Heart right ventricle (tissue), 16 donors: ENCODE results near the gene NUDT4. TPM values are rescaled to one million over a fixed set of nuclear protein-coding genes. Genes with fewer than 3 reads are reported as not detected.
"Not testable (repeated sequence)": the region's sequence is repeated elsewhere in the genome, so short reads cannot be mapped to it uniquely, and the experiment has no call there.

Source experiments
- ATAC-seq, 8 donors: fragments of 200-7000 bp; cut with Tn5 transposase; one replicate each; pipeline ENCODE4 v1.9.1; 2020; ENCODE audit warnings: mild to moderate bottlenecking in 8 of 8, moderate library complexity in 8 of 8, moderate number of reproducible peaks in 1 of 8
- DNase-seq, 2 donors: peaks; one replicate each; pipeline ENCODE4 v3.0.0-alpha.2; 2020
- H3K27ac ChIP-seq, 10 donors: fragments of 200-600 bp; sonication (generic) in 2 of 10; one replicate each; pipeline versions ENCODE4 v1.5.0 to v1.8.0; 2020 to 2022; ENCODE audit warnings: mild to moderate bottlenecking in 3 of 10
- H3K27me3 ChIP-seq, 7 donors: fragments of 200-600 bp; one replicate each; pipeline ENCODE4 v1.8.0; 2021 to 2022; ENCODE audit warnings: mild to moderate bottlenecking in 2 of 7
- H3K36me3 ChIP-seq, 9 donors: fragments of 200-600 bp; sonication (generic) in 1 of 9; one replicate each; pipeline versions ENCODE4 v1.5.0 to v1.8.0; 2020 to 2022; ENCODE audit warnings: mild to moderate bottlenecking in 2 of 9
- H3K4me1 ChIP-seq, 9 donors: fragments of 200-600 bp; sonication (generic) in 1 of 9; one replicate each; pipeline versions ENCODE4 v1.5.0 to v1.8.0; 2020 to 2022; ENCODE audit warnings: mild to moderate bottlenecking in 4 of 9
- H3K4me3 ChIP-seq, 10 donors: fragments of 200-600 bp; sonication (generic) in 2 of 10; one replicate each; pipeline versions ENCODE4 v1.5.0 to v1.8.0; 2020 to 2022; ENCODE audit warnings: mild to moderate bottlenecking in 7 of 10, moderate library complexity in 2 of 10
- H3K9me3 ChIP-seq, 11 donors: fragments of 200-600 bp in 10 of 11; sonication (generic) in 2 of 11; one replicate each; pipeline versions ENCODE4 v1.5.0 to v1.8.0; 2013 to 2022; ENCODE audit warnings: mild to moderate bottlenecking in 2 of 11, control low read depth in 1 of 11, moderate library complexity in 1 of 11
- WGBS, 2 donors: extraction: QIAGEN DNeasy Blood & Tissue Kit; methylation state at CpG; one replicate each; pipeline ENCODE4 v1.1.7; 2013; ENCODE audit warnings: inconsistent platforms in 1 of 2; 5-methylcytosine and 5-hydroxymethylcytosine counted together
- intact Hi-C, 10 donors: fragments of 100-400 bp; cut with DNase I; formaldehyde crosslinking; loops; one replicate each; pipeline versions ENCODE4 v1.11.1 to v1.14.2; 2022
- polyA plus RNA-seq, 2 donors: library from polyadenylated mRNA; stranded (reverse); fragments of 200-250 nt; gene quantifications; one replicate each; pipeline ENCODE4 v1.2.3, GENCODE V29; 2013
- total RNA-seq, 10 donors: library from RNA; stranded (reverse); fragmentation: NEBNext Ultra II Directional in 3 of 10; extraction: Animal tissue kit (Norgen Biotek cat#: 25700) in 3 of 10; gene quantifications; one replicate each; pipeline versions ENCODE4 v1.2.1 to v1.2.4, GENCODE V29; 2021 to 2023
- TF ChIP-seq, protein P1 (sequence below), 9 donors: fragments of 200-600 bp; sonication (generic) in 2 of 9; IDR thresholded peaks; one replicate each; pipeline versions ENCODE4 v1.5.0 to v1.8.0; 2021 to 2022; ENCODE audit warnings: antibody characterized with exemption in 9 of 9, mild to moderate bottlenecking in 5 of 9, moderate library complexity in 1 of 9
- donor health status: Arrhythmogenic right ventricular cardiomyopathy.
- donor health status: ischemic (EF 13 %, LVEDD 7.1; RV severe dilation, severe dysfunction).
- donor health status: healthy with polysubstance abuse.
- donor health status: DM: no; HTN: yes; CAD: no.
- donor health status: DM: no; HTN: no; CAD: no.
- donor health status: ischemic (EF 25% LVEDD 6.9; RV normal size, moderate dysfunction).
- donor health status: ischemic (EF 25% LVEDD 5.7; RV mildly dilated, moderate dysfunction).
- donor health status: healthy.
- donor health status: DM: yes; HTN: yes; CAD: no.
- donor health status: Ischemic cardiomyopathy.
- donor health status: ischemic (EF 35%, LVEDD 5.7; RV mildly dilated, moderate dysfunction).
- donor health status: nonischemic (EF 11% LVEDD 7.7; RV severe dilation, severe dysfunction).
- donor health status: DM: yes; HTN: yes; CAD: no.
- donor health status: PGD.
- donor health status: ischemic (EF 29% LVEDD 5.4; RV normal size, mild dysfunction).
- donor health status: nonischemic (EF 23%, LVEDD 6.1; RV moderate dilation, normal function).

The NUDT4 gene
- total and polyA plus RNA-seq, 12 donors: 61.1 to 663 (median 210) TPM

DNA sequence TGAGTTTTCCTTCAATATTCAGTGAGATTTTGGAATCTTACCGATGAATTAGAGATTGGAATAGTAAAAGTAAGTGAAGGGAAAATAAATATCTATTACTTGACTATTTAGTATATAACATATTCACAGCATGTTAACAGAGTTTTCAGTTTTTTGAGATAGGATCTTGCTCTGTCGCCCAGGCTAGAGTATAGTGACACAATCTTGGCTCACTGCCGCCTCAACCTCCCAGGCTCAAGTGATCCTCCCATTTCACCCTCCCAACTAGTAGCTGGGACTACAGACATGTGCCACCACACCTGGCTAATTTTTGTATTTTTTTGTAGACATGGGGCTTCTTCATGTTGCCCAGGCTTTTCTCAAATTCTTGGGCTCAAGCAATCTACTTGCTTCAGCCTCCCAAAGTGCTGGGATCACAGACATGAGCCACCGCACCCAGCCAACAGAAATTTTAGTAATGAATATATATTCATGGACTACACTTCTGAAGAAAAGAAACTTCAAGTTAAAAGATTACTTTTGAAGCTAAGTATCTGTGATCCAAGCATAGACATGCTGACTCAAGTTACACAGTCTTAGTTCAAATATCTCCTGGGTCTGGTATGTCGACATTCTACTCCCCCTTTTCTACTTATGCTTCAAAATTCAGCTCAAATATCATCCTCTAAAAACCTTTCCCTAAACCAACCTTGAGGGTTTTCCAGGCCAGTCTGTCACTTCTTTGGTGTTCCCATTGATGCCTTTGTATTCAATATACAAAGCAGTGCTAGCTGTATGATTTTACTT, 50.2 kb downstream of the NUDT4 start:
- Histone ChIP-seq H3K4me3 (no peak overlapping the region), H3K9me3 (no peaks in the 10 kb centered on the region), H3K36me3 (no peaks in the 10 kb centered on the region), H3K27me3 (no peaks in the 10 kb centered on the region), H3K27ac (peak overlapping the region in 1 of 10 donors; percentile 72), H3K4me1 (peaks cover 14 to 94% (median 88%) of the 10 kb centered on the region in 9 donors)
- no peak for DNase-seq
- WGBS, 2 donors: 66 to 72% methylated on average over 5 of the region's 5 CpGs
- TF ChIP-seq, protein P1, sequence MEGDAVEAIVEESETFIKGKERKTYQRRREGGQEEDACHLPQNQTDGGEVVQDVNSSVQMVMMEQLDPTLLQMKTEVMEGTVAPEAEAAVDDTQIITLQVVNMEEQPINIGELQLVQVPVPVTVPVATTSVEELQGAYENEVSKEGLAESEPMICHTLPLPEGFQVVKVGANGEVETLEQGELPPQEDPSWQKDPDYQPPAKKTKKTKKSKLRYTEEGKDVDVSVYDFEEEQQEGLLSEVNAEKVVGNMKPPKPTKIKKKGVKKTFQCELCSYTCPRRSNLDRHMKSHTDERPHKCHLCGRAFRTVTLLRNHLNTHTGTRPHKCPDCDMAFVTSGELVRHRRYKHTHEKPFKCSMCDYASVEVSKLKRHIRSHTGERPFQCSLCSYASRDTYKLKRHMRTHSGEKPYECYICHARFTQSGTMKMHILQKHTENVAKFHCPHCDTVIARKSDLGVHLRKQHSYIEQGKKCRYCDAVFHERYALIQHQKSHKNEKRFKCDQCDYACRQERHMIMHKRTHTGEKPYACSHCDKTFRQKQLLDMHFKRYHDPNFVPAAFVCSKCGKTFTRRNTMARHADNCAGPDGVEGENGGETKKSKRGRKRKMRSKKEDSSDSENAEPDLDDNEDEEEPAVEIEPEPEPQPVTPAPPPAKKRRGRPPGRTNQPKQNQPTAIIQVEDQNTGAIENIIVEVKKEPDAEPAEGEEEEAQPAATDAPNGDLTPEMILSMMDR (IDR thresholded peaks at IDR 0.05): no peak
- intact Hi-C loops: loop anchor here in 4 of 10 donors (10.0 kb wide), 1 partner anchor 643 kb away; no protein-coding TSS in a partner anchor
- ATAC-seq: peak in 2 of 8 donors; percentile 40 to 42

DNA sequence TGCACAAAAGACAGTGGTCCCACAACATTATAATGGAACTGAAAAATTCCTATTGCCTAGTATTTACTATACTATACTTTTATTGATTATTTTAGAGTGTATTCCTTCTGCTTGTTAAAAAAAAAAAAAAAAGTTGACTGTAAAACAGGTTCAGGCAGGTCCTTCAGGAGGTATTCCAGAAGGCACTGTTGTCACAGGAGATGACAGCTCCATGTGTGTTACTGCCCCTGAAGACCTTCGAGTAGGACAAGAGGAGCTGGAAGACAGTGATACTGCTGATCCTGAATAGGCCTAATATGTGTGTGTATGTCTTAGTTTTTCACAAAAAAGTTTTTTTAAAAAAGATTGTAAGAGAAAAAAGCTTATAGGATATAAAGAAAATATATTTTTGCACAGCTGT, 51.7 kb downstream of the NUDT4 start:
- ATAC-seq (no peak), DNase-seq (no peak)
- Histone ChIP-seq H3K27me3 (no peaks in the 10 kb centered on the region), H3K4me3 (no peak overlapping the region), H3K36me3 (no peaks in the 10 kb centered on the region), H3K27ac (peak overlapping the region in 1 of 10 donors; percentile 29), H3K9me3 (no peaks in the 10 kb centered on the region), H3K4me1 (peaks cover 12 to 93% (median 88%) of the 10 kb centered on the region in 9 donors)
- TF ChIP-seq, protein P1 (IDR thresholded peaks at IDR 0.05): no peak
- WGBS, 2 donors: 21 to 41% methylated on average over 1 of the region's 1 CpG
- intact Hi-C loops: loop anchor here in 4 of 10 donors (10.0 kb wide), 1 partner anchor 645 kb away; no protein-coding TSS in a partner anchor

DNA sequence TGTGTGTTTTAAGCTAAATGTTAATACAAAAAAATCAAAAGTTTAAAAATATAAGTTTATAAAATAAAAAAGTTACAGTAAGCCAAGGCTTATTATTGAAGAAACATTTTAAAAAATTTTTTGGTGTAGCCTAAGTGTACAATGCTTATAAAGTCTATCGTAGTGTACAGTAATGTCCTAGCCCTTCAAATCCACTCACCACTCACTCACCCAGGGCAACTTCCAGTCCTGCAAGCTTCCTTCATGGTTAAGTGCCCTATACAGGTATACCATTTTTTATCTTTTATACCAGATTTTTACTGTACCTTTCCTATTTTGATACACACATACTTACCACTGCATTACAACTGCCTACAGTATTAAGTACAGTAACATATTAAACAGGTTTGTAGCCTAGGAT, 52.1 kb downstream of the NUDT4 start:
- intact Hi-C loops: loop anchor here in 4 of 10 donors (10.0 kb wide), 1 partner anchor 645 kb away; no protein-coding TSS in a partner anchor
- Histone ChIP-seq H3K27ac (peak overlapping the region in 1 of 10 donors; percentile 29), H3K36me3 (no peaks in the 10 kb centered on the region), H3K4me3 (no peak overlapping the region), H3K4me1 (peaks cover 12 to 93% (median 88%) of the 10 kb centered on the region in 9 donors), H3K9me3 (no peaks in the 10 kb centered on the region), H3K27me3 (no peaks in the 10 kb centered on the region)
- TF ChIP-seq, protein P1 (IDR thresholded peaks at IDR 0.05): no peak
- 44 to 72% methylated on average over 1 of the region's 1 CpG for WGBS, 2 donors
- DNase-seq (no peak), ATAC-seq (no peak)

DNA sequence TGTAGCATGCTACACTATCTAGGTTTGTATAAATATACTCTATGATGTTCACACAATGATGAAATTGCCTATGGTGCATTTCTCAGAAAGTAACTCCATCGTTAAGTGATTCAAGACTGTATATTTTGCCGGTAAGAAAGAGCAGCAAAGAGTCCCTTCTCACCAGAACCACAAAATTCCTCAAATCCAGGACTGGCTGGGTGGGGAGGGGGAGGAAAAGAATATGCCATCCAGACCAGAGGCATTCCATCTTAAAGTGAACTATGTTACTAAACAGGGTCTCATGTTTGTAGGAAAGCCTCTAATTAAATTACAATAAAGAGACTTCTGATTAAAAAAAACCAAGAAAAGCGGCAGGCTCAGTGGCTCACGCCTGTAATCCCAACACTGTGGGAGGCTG, 52.6 kb downstream of the NUDT4 start:
- Histone ChIP-seq H3K27ac (no peak overlapping the region), H3K36me3 (no peaks in the 10 kb centered on the region), H3K4me3 (no peak overlapping the region), H3K27me3 (no peaks in the 10 kb centered on the region), H3K9me3 (no peaks in the 10 kb centered on the region), H3K4me1 (peaks cover 12 to 93% (median 88%) of the 10 kb centered on the region in 9 donors)
- no peak for DNase-seq
- intact Hi-C loops: no loop called here
- TF ChIP-seq, protein P1 (IDR thresholded peaks at IDR 0.05): no peak
- 88 to 90% methylated on average over 4 of the region's 4 CpGs for WGBS, 2 donors
- no peak for ATAC-seq

DNA sequence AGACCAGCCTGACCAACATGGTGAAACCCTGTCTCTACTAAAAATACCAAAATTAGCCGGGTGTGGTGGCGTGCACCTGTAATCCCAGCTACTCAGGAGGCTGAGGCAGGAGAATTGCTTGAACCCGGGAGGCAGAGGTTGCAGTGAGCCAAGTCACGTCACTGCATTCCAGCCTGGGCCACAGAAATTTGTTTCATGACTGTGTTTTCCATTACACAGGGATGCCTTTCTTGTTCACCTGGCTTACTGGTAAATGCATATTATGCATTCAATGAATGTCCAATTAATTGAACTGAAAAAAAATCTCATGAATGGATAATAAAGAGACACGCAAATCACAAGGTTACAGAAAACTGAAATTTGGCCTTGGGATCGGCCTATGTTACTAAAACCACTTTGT, 54.3 kb downstream of the NUDT4 start:
- intact Hi-C loops, ATAC-seq, H3K36me3 ChIP-seq, H3K4me3 ChIP-seq, H3K27me3 ChIP-seq, H3K9me3 ChIP-seq, DNase-seq: not testable (repeated sequence)
- H3K4me1 ChIP-seq: peaks cover 5 to 93% (median 88%) of the 10 kb centered on the region in 9 donors
- peak overlapping the region in 4 of 10 donors; percentile 3 to 52 (median 6) for H3K27ac ChIP-seq
- 86 to 89% methylated on average over 6 of the region's 6 CpGs for WGBS, 2 donors
